AG04449 (cell line): ENCODE measurements around the gene FZR1.

ENCODE experiments used
- CTCF ChIA-PET: fragments of 350-600 bp; formaldehyde crosslinking; extraction: SDS; loops from one replicate; lab custom pipeline; 2021; ENCODE audit warnings: antibody characterized with exemption; lab: Yijun Ruan, JAX
- POLR2A ChIA-PET: fragments of 400-600, 350-600 bp; formaldehyde crosslinking; extraction: SDS; loops from one replicate; lab custom pipeline; 2020; ENCODE audit warnings: antibody characterized with exemption, inconsistent platforms; lab: Yijun Ruan, JAX
- DNase-seq: peaks from one replicate; pipeline ENCODE4 v3.0.0-alpha.2; 2010; ENCODE audit warnings: low read depth, low spot score
- H3K4me3 ChIP-seq: 2 replicates; pipeline ENCODE4 v1.5.1; 2011; ENCODE audit warnings: low read depth, mild to moderate bottlenecking, control low read depth, low read length
- CTCF ChIP-seq: IDR thresholded peaks from one replicate; pipeline ENCODE4 v1.5.1; 2011; ENCODE audit warnings: mild to moderate bottlenecking, moderate library complexity, low read length, control low read depth, inconsistent platforms; ENCODE audit not compliant: insufficient read depth; ENCODE audit errors: missing control alignments

Gene FZR1

GRCh38 chr19:3520166-3521103 lies 14.3 kb downstream of the FZR1 start:
- no peak overlapping the region for H3K4me3 ChIP-seq
- TF ChIP-seq CTCF, result no peak
- ChIA-PET CTCF (interaction anchor here (0.6 to 3.0 kb wide), 2 partner anchors 24 to 216 kb away, joined by 3 to 7 read pairs; no protein-coding TSS in a partner anchor), POLR2A (no interaction called here)
- DNase-seq, result no peak

GRCh38 chr19:3521104-3521445 lies 15.0 kb downstream of the FZR1 start:
- no peak for DNase-seq
- POLR2A ChIA-PET, result no interaction called here

GRCh38 chr19:3522421-3523360 lies 16.6 kb downstream of the FZR1 start:
- CTCF ChIA-PET, result interaction anchor here (0.6 to 3.0 kb wide), 2 partner anchors 22 to 25 kb away, joined by 3 to 7 read pairs; no protein-coding TSS in a partner anchor

More at GRCh38 chr19:3521104-3521445, 15.0 kb downstream of the FZR1 start:
- CTCF ChIA-PET, result interaction anchor here (3.0 kb wide), 1 partner anchor 24 kb away, joined by 7 read pairs; no protein-coding TSS in a partner anchor
- H3K4me3 ChIP-seq, result no peak overlapping the region
- no peak for TF ChIP-seq CTCF

GRCh38 chr19:3523361-3524077 lies 17.4 kb downstream of the FZR1 start:
- POLR2A ChIA-PET, result no interaction called here
- DNase-seq, result no peak
- H3K4me3 ChIP-seq, result no peak overlapping the region
- CTCF ChIA-PET, result interaction anchor here (0.6 to 1.3 kb wide), 2 partner anchors 21 to 25 kb away, joined by 3 to 5 read pairs; no protein-coding TSS in a partner anchor
- TF ChIP-seq CTCF, result no peak

More at GRCh38 chr19:3522421-3523360, 16.6 kb downstream of the FZR1 start:
- no peak for TF ChIP-seq CTCF
- no peak for DNase-seq
- POLR2A ChIA-PET, result no interaction called here
- no peak overlapping the region for H3K4me3 ChIP-seq

- H3K4me3 ChIP-seq, result no peak overlapping the region
- no peak for DNase-seq
- CTCF ChIA-PET, result interaction anchor here (1.3 kb wide), 1 partner anchor 21 kb away, joined by 5 read pairs; no protein-coding TSS in a partner anchor
- POLR2A ChIA-PET, result no interaction called here
- no peak for TF ChIP-seq CTCF
Measured at GRCh38 chr19:3524078-3524842, 18.1 kb downstream of the FZR1 start.
